ENCODE measurements around the gene RHOU.

- TF ChIP-seq EP300 (conservative IDR thresholded peaks at IDR 0.05; ENCODE audit: poor library complexity, severe bottlenecking) (no peak), EZH2 (IDR thresholded peaks at IDR 0.05; ENCODE audit: borderline replicate concordance, insufficient read depth, low read length, poor library complexity, severe bottlenecking) (no peak)
- TF ChIP-seq, protein P1, sequence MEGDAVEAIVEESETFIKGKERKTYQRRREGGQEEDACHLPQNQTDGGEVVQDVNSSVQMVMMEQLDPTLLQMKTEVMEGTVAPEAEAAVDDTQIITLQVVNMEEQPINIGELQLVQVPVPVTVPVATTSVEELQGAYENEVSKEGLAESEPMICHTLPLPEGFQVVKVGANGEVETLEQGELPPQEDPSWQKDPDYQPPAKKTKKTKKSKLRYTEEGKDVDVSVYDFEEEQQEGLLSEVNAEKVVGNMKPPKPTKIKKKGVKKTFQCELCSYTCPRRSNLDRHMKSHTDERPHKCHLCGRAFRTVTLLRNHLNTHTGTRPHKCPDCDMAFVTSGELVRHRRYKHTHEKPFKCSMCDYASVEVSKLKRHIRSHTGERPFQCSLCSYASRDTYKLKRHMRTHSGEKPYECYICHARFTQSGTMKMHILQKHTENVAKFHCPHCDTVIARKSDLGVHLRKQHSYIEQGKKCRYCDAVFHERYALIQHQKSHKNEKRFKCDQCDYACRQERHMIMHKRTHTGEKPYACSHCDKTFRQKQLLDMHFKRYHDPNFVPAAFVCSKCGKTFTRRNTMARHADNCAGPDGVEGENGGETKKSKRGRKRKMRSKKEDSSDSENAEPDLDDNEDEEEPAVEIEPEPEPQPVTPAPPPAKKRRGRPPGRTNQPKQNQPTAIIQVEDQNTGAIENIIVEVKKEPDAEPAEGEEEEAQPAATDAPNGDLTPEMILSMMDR (IDR thresholded peaks at IDR 0.05; ENCODE audit: poor library complexity, severe bottlenecking): no peak
Observed at GRCh38 chr1:228756457-228756856, 21.2 kb downstream of the RHOU start.

All from neural cell (in vitro differentiated cells).